Measurements from ENCODE around the gene RNF168.

DNA sequence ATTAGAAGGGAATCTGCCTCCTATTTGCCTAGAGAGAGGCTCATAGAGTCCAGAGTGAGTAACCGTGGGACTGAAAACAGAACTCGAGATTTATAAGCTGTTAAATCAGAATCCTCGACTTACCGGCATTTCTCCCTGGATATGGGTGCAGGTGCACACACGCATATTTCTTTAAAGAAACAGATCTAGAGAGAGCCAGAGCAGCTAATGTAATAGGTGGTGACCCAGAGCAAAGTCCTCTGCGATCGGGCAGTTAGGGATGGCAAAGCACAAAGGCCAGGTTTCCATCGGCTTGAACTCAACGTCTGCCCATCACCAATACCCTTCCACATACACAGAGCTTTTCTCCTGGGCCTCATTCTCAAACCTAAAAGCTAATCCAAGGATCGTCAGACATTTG is 13.8 kb downstream of the RNF168 start:
- TF ChIP-seq, protein P1, sequence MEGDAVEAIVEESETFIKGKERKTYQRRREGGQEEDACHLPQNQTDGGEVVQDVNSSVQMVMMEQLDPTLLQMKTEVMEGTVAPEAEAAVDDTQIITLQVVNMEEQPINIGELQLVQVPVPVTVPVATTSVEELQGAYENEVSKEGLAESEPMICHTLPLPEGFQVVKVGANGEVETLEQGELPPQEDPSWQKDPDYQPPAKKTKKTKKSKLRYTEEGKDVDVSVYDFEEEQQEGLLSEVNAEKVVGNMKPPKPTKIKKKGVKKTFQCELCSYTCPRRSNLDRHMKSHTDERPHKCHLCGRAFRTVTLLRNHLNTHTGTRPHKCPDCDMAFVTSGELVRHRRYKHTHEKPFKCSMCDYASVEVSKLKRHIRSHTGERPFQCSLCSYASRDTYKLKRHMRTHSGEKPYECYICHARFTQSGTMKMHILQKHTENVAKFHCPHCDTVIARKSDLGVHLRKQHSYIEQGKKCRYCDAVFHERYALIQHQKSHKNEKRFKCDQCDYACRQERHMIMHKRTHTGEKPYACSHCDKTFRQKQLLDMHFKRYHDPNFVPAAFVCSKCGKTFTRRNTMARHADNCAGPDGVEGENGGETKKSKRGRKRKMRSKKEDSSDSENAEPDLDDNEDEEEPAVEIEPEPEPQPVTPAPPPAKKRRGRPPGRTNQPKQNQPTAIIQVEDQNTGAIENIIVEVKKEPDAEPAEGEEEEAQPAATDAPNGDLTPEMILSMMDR (IDR thresholded peaks at IDR 0.05; ENCODE audit: low read length), result no peak
- TF ChIP-seq EZH2 (optimal IDR thresholded peaks at IDR 0.05; ENCODE audit: low read depth, low read length) (no peak), EZH2phosphoT487 (IDR thresholded peaks at IDR 0.05; ENCODE audit: low read length) (no peak)
